NCI-H226 (cell line): Measurements from ENCODE around the gene CCDC69.
"Not testable (repeated sequence)": the region's sequence is repeated elsewhere in the genome, so short reads cannot be mapped to it uniquely, and the experiment has no call there.

Experiments used
- DNase-seq: peaks from one replicate; pipeline ENCODE4 v3.0.0-alpha.2; 2015

CCDC69 gene

DNA sequence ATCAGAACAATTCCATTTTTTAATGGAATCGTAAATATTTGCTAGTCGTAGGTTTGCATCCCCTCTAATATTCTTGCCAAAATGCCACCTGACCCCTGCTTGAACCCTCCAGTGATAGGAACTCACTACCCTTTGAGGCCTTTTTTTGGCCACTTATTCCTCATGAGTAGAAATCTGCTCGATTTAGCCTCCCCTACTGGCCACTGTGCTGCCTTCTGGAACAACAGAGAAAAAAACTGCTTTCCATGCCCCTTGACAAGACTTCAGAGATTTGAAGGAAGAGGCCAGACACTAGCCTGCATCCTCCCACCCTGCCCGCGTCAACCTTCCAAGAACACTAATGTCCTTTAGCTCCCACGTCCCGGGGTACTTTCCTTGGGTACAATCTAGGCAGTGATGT lies 4.1 kb downstream of the CCDC69 start:
- DNase-seq, result no peak

DNA sequence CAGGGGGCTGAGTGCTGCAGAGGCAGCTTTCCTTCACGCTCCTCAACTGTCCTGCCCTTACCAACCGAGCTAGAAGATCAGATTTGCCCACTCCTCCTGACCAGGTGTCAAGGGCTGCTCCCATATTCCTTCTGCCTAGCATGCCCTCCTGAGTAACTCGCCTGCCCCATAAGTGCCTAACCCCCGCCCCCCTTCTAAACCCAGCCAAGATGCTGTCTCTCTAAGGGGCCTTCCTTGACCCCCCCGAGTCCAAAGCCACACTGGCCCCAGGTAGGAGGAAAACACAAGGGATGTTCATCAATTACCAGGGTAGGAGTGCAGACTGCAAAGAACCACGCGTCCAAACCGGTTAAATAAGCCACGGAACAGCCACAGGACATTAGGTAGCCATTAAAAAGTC lies 4.8 kb downstream of the CCDC69 start:
- DNase-seq, result no peak

- no peak for DNase-seq
Measured at GRCh38 chr5:151218177-151218576, 5.7 kb downstream of the CCDC69 start.

GRCh38 chr5:151216781-151217180 lies 7.1 kb downstream of the CCDC69 start:
- DNase-seq, result no peak

- no peak for DNase-seq
Measured at GRCh38 chr5:151215546-151215880, 8.4 kb downstream of the CCDC69 start.

DNA sequence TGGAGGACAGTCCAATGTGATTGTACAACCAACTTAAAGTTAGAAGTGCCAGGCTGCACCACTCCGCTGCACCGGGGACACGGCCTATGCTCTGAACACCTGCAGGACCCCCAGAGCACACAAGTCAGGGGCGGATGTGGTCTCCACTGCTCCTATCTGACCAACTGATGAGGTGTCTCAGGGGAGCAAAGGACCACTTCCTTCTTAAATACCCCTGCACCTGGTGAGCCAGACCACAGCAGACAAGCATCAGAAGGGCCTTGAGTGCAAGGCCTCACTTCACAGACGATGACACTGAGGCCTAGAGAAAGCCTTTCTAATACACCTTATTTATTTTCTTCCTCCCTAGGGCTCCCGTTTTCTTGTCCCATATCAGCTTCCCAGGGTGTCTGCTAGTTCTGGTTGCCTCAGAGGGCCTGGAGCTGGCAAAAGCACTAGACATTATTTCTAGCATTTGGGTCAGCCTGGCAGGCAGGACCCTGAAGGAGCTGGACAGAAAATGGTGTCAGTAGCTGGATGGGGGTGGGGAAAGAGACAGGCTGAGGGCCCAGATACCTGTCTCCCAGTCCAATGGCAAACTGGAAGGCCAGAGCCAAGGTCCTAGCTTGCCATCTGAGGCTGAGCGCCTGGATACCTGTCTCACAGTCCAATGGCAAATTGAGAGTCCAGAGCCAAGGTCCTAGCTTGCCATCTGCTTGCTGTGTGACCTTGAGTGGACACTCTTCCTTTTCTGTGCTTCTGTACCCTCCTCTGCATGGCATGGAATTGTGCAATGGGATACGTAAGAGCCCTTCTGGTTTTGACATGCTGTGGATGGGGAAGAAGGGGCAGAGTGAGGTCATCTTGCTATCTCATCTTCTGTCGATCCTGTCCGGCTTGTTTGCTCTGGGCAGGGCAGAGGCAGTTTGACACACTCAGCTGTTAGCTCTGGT lies 9.0 kb downstream of the CCDC69 start:
- no peak for DNase-seq

DNA sequence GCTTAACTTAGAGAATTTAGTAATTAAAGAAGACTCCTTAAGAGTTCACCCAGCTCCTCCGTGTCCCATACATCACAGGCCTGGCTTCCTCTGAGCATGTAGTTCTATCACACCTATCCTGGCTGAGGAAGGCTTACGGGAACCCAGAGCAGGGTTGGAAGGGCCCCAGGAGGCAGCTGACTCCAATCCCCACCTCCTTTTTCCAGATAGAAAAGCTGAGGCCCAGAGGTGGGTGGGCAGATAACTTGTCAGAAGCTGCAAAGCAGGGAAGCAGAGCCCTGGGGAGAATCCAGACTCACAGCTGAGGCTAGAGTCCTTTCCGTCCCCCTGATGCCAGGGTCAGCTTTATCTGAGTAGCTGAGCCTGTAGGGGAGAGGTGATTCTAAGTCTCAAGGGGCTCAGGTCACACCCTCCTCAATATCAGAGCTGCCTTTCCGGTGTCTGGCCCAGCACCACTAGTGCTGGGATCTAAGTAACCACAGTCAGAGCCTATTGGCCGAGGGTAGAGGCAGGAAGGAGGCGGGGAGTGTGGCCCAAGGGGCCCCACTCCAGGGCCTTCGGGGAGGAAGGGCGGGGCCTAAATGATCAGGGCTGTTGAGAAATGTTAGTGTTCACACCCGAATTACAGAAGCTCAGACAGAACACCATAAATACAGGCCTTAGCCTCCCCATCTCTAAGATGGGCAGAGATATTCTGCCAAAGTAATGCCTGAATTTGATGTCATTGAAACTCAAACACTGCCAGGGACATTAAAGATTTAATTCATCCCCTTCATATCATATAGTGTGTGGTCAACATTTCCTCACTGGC lies 9.9 kb downstream of the CCDC69 start:
- DNase-seq, result peak; percentile 27

DNA sequence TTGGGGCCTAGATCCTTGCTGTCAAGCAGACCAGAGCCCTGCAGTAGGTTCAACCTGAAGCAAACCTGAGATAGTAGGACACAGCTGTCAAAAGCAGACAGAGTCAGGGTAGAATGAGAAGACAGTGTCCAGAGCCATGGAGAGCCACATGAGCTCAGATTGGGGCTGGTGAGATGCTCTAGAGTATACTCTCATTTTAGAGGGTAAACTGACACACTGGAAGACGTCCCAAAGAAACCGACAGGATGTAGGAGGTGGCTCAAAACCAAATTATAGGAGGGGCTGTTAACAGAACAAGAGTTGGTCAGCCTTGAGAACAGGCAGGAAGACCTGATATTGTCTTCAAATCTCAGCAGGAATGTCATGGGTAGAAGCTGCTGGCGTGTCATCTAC lies 11.5 kb downstream of the CCDC69 start:
- no peak for DNase-seq

GRCh38 chr5:151208481-151208914 lies 15.4 kb downstream of the CCDC69 start:
- peak; percentile 13 for DNase-seq

- no peak for DNase-seq
Measured at GRCh38 chr5:151205411-151205810, 18.5 kb downstream of the CCDC69 start.

GRCh38 chr5:151204051-151204450 lies 19.8 kb downstream of the CCDC69 start:
- no peak for DNase-seq

DNA sequence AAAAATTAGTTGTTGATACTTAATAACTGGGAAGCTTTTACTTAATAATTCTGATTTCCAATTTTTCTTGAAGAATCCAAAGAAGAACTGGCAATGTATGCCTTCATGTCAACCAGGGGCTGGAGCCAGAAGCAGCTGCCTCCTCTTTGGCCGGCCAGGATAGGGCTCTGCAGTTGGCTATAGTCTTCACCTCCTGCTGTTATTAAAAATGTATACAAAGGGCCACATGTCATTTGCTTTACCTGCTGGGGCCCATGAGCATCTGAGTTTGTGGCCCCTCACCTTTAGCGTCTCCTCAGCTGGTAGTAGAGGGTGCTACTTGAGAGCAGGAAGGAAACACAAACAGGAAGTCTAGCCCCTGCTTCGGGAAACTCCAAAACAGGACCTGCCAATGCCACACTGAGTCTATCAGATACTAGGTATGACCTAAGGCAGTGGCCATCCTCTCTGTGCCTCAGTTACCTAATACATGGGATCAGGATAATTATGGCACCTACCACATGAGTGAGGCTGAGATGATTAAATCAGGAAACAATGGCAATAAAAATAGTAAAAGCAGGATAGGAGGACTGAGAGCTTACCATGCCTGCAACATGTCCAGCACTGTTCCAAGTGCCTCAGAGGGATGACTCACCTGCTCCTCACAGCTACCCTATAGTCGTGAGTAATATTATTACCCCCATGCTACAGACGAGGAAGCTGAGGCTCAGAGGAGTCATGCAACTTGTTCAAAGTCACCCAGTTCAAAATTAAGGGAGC lies 21.3 kb downstream of the CCDC69 start:
- peak; percentile 80 for DNase-seq

GRCh38 chr5:151200913-151201595 lies 22.8 kb downstream of the CCDC69 start:
- no peak for DNase-seq

GRCh38 chr5:151199581-151200185 lies 24.2 kb downstream of the CCDC69 start:
- DNase-seq, result no peak

- DNase-seq, result no peak
Measured at GRCh38 chr5:151198861-151199260, 25.0 kb downstream of the CCDC69 start.

DNA sequence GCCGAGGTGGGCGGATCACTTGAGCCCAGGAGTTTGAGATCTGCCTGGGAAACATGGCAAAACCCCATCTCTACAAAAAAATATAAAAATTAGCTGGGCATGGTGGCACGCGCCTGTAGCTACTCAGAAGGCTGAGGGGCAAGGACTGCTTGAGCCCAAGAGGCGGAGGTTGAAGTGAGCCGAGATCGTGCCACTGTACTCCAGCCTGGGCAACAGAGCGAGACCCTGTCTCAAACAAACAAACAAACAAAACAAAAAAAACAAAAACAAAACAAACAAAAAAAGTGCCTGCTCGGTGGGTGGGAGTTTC lies 26.6 kb downstream of the CCDC69 start:
- not testable (repeated sequence) for DNase-seq

DNA sequence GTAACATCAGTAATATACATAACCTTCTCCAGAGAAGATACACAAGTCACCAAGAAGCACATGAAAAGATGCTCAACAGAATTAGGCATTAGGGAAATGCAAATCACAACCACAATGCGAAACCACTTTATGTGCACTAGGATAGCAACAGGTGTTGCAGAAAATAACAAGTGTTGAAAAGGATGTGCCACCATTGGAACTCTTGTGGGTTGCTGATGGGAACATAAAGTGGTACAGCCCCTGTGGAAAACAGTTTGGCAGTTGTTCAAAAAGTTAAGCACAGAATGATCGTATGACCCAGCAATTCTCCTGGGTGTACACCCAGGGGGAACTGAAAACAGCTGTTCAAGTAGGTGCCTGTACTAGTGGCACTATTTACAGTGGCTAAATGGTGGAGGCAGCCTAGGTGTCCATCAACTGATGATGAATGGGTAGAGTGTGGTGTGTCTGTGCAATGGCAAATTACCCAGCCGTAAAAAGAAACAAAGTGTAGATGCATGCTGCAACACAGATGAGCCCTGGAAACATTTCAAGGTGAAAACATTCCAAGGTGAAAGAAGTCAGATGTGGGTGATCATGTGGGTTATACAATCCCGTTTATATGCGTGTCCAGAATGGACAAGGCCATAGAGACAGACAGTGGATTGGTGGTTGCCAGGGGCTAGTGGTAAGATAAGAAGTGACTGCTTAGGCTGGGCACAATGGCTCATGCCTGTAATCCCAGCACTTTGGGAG lies 27.2 kb downstream of the CCDC69 start:
- DNase-seq, result no peak

GRCh38 chr5:151195622-151196021 lies 28.3 kb downstream of the CCDC69 start:
- no peak for DNase-seq

DNA sequence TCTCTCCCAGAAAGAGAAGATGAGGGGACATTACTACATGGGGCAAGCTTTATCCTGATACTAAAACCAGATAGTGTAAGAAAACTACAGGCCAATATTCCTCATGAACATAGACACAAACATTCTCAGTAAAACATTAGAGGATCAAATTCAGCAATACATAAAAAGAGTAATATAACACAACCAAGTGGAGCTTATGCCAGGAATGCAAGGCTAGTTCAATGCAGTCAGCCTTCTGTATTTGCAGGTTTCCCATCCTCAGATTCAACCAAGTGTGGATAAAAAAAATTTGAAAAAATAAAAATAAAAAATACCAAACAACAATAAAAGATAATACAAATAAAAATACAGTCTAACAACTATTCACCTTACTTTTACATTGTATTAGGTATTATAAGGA lies 31.3 kb downstream of the CCDC69 start:
- no peak for DNase-seq

GRCh38 chr5:151191661-151192060 lies 32.2 kb downstream of the CCDC69 start:
- no peak for DNase-seq

GRCh38 chr5:151189151-151189550 lies 34.7 kb downstream of the CCDC69 start:
- DNase-seq, result no peak

DNA sequence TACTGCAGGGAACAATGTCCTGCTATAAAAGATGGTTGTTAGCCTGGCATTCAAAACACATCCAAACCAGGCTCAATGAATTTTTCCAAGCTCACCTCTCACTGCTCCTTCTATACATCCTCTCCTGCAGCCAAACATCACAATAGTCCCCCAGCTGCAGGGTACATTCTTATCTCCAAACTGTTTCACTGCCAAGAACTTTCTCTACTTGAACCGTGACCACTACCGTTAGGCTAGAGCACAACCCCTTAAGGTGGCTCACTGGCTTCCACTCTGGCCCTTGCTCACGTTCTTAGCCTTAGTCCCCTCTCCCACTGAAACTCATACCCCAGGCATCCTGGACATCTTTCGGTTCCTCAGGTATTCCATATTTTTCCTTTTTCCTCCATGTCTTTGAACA lies 37.4 kb downstream of the CCDC69 start:
- no peak for DNase-seq
